ENCODE measurements around the gene CFAP61.

CFAP61 gene

GRCh38 chr20:20027284-20027683, 25.0 kb upstream of the CFAP61 start:
- in situ Hi-C loops (cut with HindIII; ENCODE audit: low pct_ligation_motif_present, low pct_unique_long_range_greater_than_20kb, low sequenced_read_pairs) = no loop called here
- no peak for DNase-seq

DNA sequence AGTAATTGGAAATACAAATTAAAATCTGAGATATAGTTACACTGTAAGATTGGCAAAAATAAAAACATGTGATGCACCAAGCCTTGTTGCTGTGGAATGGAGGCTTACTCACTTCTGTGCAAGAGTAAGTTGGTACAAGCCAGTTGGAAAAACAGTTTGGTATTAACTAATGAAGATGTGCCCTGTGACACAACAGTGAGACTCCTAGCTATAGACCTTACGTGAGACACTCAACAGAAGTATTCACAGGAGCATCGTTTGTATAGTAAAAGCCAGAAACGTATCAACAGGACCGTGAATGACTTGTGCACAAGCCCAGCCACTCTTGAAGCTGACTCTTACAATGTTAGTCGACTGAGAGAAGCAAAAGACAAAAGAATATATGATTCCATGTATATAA, 20.5 kb upstream of the CFAP61 start:
- DNase-seq = no peak
- in situ Hi-C loops (cut with HindIII; ENCODE audit: low pct_ligation_motif_present, low pct_unique_long_range_greater_than_20kb, low sequenced_read_pairs) = no loop called here

DNA sequence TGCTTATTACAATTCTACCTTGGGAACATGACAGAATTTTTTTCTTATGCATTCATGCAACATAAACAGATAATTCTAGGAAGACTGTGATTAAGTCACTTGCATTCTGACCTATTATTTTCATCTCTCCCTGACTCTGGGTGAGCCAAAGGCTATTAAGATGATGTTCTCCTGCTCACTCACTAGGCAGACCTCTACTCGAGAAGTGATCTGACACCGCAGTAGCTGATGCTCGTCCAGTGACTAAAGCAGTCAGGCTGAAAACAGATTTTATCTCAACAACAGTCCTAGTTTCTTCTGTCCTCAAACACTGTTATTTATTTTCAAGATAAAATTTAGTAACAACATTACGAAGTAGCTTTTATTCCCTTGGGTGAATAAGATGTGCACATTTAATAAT, 17.8 kb upstream of the CFAP61 start:
- in situ Hi-C loops (cut with HindIII; ENCODE audit: low pct_ligation_motif_present, low pct_unique_long_range_greater_than_20kb, low sequenced_read_pairs) = no loop called here
- no peak for DNase-seq

- in situ Hi-C loops (cut with HindIII; ENCODE audit: low pct_ligation_motif_present, low pct_unique_long_range_greater_than_20kb, low sequenced_read_pairs) = no loop called here
- DNase-seq = no peak
These were observed 15.6 kb upstream of the CFAP61 start for GRCh38 chr20:20036756-20037155.

DNA sequence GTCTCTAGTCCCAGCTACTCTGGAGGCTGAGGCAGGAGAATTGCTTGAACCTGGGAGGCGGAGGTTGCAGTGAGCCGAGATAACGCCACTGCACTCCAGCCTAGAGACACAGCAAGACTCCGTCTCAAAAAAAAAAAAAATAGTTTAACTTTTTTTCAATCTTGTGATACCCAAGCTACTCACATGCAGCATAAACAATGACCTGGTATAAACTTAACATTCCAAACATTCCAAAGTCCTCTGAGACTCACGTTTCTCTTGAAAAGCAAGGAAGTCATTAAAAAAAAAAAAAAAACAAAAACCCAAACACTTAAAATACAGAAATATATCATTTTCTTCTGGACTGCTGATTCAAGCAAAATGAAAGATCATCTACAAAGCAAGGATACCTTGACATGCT, 14.4 kb upstream of the CFAP61 start:
- in situ Hi-C loops (cut with HindIII; ENCODE audit: low pct_ligation_motif_present, low pct_unique_long_range_greater_than_20kb, low sequenced_read_pairs) = no loop called here

GRCh38 chr20:20038586-20038985, 13.7 kb upstream of the CFAP61 start:
- in situ Hi-C loops (cut with HindIII; ENCODE audit: low pct_ligation_motif_present, low pct_unique_long_range_greater_than_20kb, low sequenced_read_pairs) = no loop called here
- no peak for DNase-seq

More for the DNA sequence above, 14.4 kb upstream of the CFAP61 start:
- DNase-seq = peak; percentile 42

- in situ Hi-C loops (cut with HindIII; ENCODE audit: low pct_ligation_motif_present, low pct_unique_long_range_greater_than_20kb, low sequenced_read_pairs) = no loop called here
- DNase-seq = no peak
These were observed 12.5 kb upstream of the CFAP61 start for GRCh38 chr20:20039752-20040387.

DNA sequence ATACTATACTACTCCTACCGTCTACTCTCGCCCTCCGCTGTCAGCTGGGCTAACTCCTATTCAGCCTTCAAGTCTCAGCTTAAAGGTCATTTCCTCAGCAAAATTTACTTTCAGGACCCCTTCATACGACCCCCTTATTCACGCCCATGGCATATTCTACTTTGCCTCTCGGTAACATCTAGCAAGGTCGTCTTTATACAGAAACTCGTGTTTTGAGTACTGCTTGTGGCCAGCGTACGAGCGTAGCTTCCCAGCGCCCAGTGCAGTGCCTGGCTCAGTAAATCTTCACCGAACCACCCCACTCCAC, 612 bp upstream of the CFAP61 start:
- in situ Hi-C loops (cut with HindIII; ENCODE audit: low pct_ligation_motif_present, low pct_unique_long_range_greater_than_20kb, low sequenced_read_pairs) = no loop called here
- no peak for DNase-seq

- in situ Hi-C loops (cut with HindIII; ENCODE audit: low pct_ligation_motif_present, low pct_unique_long_range_greater_than_20kb, low sequenced_read_pairs) = no loop called here
- DNase-seq = no peak
These were observed 8.1 kb downstream of the CFAP61 start for GRCh38 chr20:20060234-20060998.

GRCh38 chr20:20063941-20064702, 11.8 kb downstream of the CFAP61 start:
- no peak for DNase-seq
- in situ Hi-C loops (cut with HindIII; ENCODE audit: low pct_ligation_motif_present, low pct_unique_long_range_greater_than_20kb, low sequenced_read_pairs) = no loop called here

- DNase-seq = no peak
- in situ Hi-C loops (cut with HindIII; ENCODE audit: low pct_ligation_motif_present, low pct_unique_long_range_greater_than_20kb, low sequenced_read_pairs) = no loop called here
These were observed 13.0 kb downstream of the CFAP61 start for GRCh38 chr20:20065361-20065760.

DNA sequence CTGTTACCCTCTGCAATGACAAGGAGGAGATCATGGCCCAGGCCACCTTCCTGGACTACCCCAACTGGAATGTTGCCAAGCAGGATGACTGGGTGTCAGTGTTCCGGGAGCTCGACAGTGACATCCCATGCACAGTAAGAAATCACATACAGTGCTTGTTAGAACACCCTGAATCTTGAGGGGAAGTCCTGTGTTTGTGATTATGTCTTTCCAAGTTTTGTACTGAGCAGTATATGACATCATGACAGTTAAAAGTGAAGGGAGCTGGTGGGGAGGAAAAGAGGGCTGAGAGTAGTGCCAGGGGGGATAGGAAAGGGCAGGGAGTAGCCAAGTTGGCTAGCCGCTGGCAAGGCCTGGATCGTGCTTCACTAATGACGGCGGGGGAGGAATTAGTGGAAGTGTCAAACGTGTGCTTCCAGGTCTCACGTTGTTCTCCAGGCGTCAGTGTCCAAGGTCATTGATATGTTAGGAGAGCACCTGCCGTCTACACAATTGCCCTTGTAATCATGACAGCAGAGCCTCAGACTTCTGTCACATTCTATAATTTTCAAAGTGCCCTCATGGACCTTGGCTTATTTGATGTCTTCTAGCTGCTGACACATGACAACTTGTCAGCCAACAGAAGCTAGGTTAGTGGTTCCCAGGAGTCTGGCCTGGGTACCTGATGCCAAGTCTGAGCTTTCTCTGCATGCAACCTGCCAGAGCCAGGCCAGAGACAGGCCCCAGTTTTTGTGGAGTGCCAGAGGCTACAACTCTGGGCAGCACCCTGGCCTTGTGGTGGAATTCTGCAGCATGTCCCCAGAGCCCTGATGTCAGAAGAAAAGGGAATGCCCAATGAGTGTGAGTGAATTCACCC, 18.8 kb downstream of the CFAP61 start:
- no peak for DNase-seq
- in situ Hi-C loops (cut with HindIII; ENCODE audit: low pct_ligation_motif_present, low pct_unique_long_range_greater_than_20kb, low sequenced_read_pairs) = no loop called here

DNA sequence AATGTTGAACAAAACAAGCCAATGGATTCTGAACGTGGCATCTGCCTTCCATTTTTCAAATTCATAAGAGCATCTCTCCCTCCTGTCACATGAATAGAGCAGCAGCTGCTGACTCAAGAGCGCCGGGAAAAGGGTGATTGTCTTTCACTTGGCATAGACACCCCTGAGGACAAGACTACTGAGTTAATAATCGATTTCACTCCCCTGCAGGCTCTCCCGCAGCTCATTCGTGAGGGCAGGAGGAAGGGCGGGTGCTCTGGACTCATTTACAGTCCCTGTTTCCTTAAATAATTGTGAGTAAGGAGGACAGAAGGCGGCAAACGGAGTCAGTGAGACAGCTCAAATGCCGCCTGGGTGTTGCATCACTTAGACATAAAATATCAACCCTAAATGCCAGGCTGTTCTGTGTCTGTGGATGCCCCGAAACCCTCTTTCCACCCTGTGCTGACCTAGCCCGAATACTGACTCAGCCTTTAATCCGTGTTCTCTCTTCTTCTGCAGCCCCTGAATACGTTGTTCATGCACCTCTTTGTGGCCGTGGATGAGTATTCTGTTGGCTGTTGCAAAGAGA, 21.6 kb downstream of the CFAP61 start:
- peak; percentile 48 for DNase-seq
- in situ Hi-C loops (cut with HindIII; ENCODE audit: low pct_ligation_motif_present, low pct_unique_long_range_greater_than_20kb, low sequenced_read_pairs) = no loop called here

DNA sequence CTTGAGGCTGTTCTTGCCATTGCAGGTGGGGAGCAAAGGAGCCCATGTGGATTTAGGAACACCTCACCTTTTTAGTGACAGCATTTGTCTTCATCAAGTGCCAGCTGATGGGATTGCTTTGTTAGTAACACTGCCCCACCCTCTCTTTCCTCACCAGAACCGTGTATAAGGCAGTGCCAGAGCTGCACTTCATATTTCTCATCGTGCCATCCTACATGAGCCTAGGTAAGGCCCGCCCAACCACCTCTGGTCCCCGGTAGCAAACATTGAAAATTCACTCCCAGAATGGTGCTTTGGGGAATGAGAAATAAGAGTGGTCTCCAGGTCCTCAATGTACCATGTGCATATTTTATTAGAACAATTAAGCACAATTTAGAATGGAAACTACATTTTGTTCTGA, 22.7 kb downstream of the CFAP61 start:
- in situ Hi-C loops (cut with HindIII; ENCODE audit: low pct_ligation_motif_present, low pct_unique_long_range_greater_than_20kb, low sequenced_read_pairs) = no loop called here
- no peak for DNase-seq

DNA sequence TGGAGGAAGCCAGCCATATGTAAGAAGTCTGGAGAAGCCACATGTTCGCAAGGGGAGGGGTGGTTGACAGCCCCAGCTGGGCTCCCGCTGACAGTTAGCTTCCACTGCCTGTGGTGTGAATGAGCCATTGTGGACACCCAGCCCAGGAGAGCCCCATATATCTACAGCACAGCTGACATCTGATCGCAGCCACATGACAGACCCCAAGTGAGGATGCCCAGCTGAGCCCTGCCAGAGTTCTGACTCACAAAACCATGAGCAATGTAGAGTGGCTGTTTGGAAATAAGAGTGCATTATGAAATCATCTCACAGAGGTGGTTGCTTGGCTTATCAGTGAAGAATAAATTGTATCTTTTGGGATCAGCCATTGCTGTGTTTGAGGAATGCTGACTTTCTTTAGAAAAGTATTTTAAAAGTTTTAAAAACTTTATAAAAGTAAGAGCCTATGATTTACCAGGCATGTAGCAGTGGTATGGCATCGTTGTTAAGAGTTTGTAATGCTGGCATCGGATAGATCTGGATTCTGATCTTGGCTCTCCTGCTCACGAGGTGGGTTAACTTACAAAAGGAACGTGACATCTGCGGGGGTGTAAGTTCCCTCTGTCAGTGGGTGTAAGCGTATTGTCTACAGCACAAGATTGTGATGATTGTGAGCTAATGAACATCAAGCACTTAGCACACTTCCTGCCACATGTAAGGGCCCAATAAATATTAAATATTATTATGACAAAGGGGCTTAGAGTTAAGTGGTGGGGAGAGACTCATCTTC, 24.1 kb downstream of the CFAP61 start:
- DNase-seq = no peak
- in situ Hi-C loops (cut with HindIII; ENCODE audit: low pct_ligation_motif_present, low pct_unique_long_range_greater_than_20kb, low sequenced_read_pairs) = no loop called here

GRCh38 chr20:20078041-20078440, 25.7 kb downstream of the CFAP61 start:
- DNase-seq = no peak
- in situ Hi-C loops (cut with HindIII; ENCODE audit: low pct_ligation_motif_present, low pct_unique_long_range_greater_than_20kb, low sequenced_read_pairs) = no loop called here

GRCh38 chr20:20079102-20079784, 26.9 kb downstream of the CFAP61 start:
- in situ Hi-C loops (cut with HindIII; ENCODE audit: low pct_ligation_motif_present, low pct_unique_long_range_greater_than_20kb, low sequenced_read_pairs) = no loop called here
- no peak for DNase-seq

Data from ACHN (cell line).